Panc1 (cell line): ENCODE measurements around the gene OR5AP2. TPM values are rescaled to one million over a fixed set of nuclear protein-coding genes. Genes with fewer than 3 reads are reported as not detected.
"Not testable (repeated sequence)": the region's sequence is repeated elsewhere in the genome, so short reads cannot be mapped to it uniquely, and the experiment has no call there.

ENCODE experiments used
- ATAC-seq: fragments of 200-7000 bp; cut with Tn5 transposase; 2 replicates; pipeline ENCODE4 v1.9.1; 2020; ENCODE audit warnings: mild to moderate bottlenecking, moderate library complexity
- BruUV-seq: library from RNA; stranded (reverse); fragments of 400-500 nt; replicated peaks from 2 replicates; lab custom pipeline; 2021; lab: Mats Ljungman, UMichigan
- CTCF ChIA-PET: fragments of 300-600 bp; sonication (Branson Sonifier 250); formaldehyde crosslinking; loops from one replicate; lab custom pipeline; 2022; ENCODE audit warnings: antibody characterized with exemption; lab: Charles Lee
- POLR2A ChIA-PET: fragments of 300-600 bp; sonication (Branson Sonifier 250); formaldehyde crosslinking; loops from one replicate; lab custom pipeline; 2022; ENCODE audit warnings: antibody characterized with exemption; lab: Charles Lee
- DNase-seq: peaks from one replicate; pipeline ENCODE4 v3.0.0-alpha.2; 2010; ENCODE audit warnings: low read depth, low spot score
- H3K27ac ChIP-seq: 2 replicates; pipeline ENCODE4 v1.5.1; 2011; ENCODE audit warnings: mild to moderate bottlenecking, low read length, inconsistent platforms
- H3K27me3 ChIP-seq: fragments of 200-500 bp; sonication (Bioruptor generic); 2 replicates; pipeline ENCODE4 v1.6.0; 2014; ENCODE audit warnings: low read length, inconsistent platforms; ENCODE audit not compliant: control insufficient read depth, insufficient read depth
- H3K36me3 ChIP-seq: fragments of 200-500 bp; sonication (Bioruptor generic); 2 replicates; pipeline ENCODE4 v1.5.1; 2014; ENCODE audit warnings: inconsistent platforms, mild to moderate bottlenecking, low read length, moderate library complexity; ENCODE audit not compliant: control insufficient read depth, insufficient read depth
- H3K4me1 ChIP-seq: 2 replicates; pipeline ENCODE4 v1.5.1; 2011; ENCODE audit warnings: inconsistent platforms, mild to moderate bottlenecking, low read length, moderate library complexity; ENCODE audit not compliant: control insufficient read depth, insufficient read depth
- H3K4me3 ChIP-seq, 2 experiments: 2 replicates each; pipeline ENCODE4 v1.5.1; 2011 to 2012; ENCODE audit warnings: low read depth in 2 of 2, low read length in 2 of 2, mild to moderate bottlenecking in 2 of 2, inconsistent platforms in 1 of 2, moderate library complexity in 1 of 2
- H3K9me3 ChIP-seq: fragments of 200-500 bp; sonication (Bioruptor generic); 2 replicates; pipeline ENCODE4 v1.5.1; 2014; ENCODE audit warnings: low read depth, mild to moderate bottlenecking, inconsistent platforms, low read length, moderate library complexity; ENCODE audit not compliant: control insufficient read depth, insufficient read depth
- POLR2AphosphoS5 ChIP-seq: IDR thresholded peaks from 2 replicates; pipeline ENCODE4 v1.6.1; 2012; ENCODE audit warnings: mild to moderate bottlenecking, low read depth, low read length, moderate library complexity
- SIN3A ChIP-seq: IDR thresholded peaks from 2 replicates; pipeline ENCODE4 v1.6.1; 2012; ENCODE audit warnings: low read depth, mild to moderate bottlenecking, low read length, moderate library complexity, borderline replicate concordance; ENCODE audit not compliant: insufficient read depth
- TCF7L2 ChIP-seq: IDR thresholded peaks from 2 replicates; pipeline ENCODE4 v1.6.1; 2011; ENCODE audit warnings: mild to moderate bottlenecking, low read depth, low read length, inconsistent platforms
- in situ Hi-C: cut with HindIII; loops from 2 replicates; pipeline ENCODE4 v1.10.0; 2016; ENCODE audit warnings: low sequenced_read_pairs, low pct_unique_long_range_greater_than_20kb
- intact Hi-C: fragments of 100-400 bp; cut with micrococcal nuclease; formaldehyde crosslinking; loops from one replicate; pipeline ENCODE4 v1.10.0; 2022; ENCODE audit not compliant: unreplicated experiment
- total RNA-seq: library from RNA; stranded (reverse); gene quantifications from one replicate; pipeline ENCODE4 v1.2.1, GENCODE V29; 2021; ENCODE audit not compliant: unreplicated experiment
- TF ChIP-seq, protein P1 (sequence below), 2 experiments: IDR thresholded peaks; 2 replicates each; pipeline ENCODE4 v1.6.1; 2011 to 2012; ENCODE audit warnings: low read depth in 2 of 2, control low read depth in 1 of 2, low read length in 1 of 2, mild to moderate bottlenecking in 1 of 2, moderate library complexity in 1 of 2; ENCODE audit not compliant: insufficient read depth in 1 of 2
- TF ChIP-seq, protein P2 (sequence below): fragments of 450-650 bp; IDR thresholded peaks from 2 replicates; pipeline ENCODE4 v1.5.1; 2017; ENCODE audit warnings: mild to moderate bottlenecking

OR5AP2 gene
- total RNA-seq, 1 experiment from 2014 or later: not detected

DNA sequence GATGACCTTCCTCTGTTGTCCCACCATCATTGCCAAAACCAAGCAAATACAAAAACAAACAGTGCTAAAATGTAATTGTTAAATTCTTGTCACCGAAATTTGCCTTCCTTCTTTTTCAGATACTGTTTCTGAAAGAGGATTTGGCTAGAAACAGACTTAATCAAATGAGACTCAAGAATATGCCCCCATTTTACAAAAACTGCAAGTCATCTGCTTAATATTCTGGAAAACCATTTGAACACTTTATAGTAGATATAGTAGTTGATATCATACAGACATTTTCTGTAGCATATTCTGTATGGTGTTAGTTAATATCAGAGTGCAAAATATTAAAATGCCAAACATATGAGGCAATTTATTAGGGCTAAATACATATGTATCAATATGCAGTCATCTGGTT is 31.1 kb downstream of the OR5AP2 start:
- ATAC-seq: no peak
- intact Hi-C loops: no loop called here
- ChIA-PET POLR2A (no interaction called here), CTCF (no interaction called here)
- in situ Hi-C loops: no loop called here
- BruUV-seq: no TSS peak
- Histone ChIP-seq H3K27ac (no peak overlapping the region), H3K9me3 (no peaks in the 10 kb centered on the region), H3K4me3 (no peak overlapping the region), H3K4me1 (no peaks in the 10 kb centered on the region), H3K27me3 (no peaks in the 10 kb centered on the region), H3K36me3 (no peaks in the 10 kb centered on the region; the same call in 1 of the 2 replicates)
- TF ChIP-seq TCF7L2: no peak
- TF ChIP-seq, protein P1, sequence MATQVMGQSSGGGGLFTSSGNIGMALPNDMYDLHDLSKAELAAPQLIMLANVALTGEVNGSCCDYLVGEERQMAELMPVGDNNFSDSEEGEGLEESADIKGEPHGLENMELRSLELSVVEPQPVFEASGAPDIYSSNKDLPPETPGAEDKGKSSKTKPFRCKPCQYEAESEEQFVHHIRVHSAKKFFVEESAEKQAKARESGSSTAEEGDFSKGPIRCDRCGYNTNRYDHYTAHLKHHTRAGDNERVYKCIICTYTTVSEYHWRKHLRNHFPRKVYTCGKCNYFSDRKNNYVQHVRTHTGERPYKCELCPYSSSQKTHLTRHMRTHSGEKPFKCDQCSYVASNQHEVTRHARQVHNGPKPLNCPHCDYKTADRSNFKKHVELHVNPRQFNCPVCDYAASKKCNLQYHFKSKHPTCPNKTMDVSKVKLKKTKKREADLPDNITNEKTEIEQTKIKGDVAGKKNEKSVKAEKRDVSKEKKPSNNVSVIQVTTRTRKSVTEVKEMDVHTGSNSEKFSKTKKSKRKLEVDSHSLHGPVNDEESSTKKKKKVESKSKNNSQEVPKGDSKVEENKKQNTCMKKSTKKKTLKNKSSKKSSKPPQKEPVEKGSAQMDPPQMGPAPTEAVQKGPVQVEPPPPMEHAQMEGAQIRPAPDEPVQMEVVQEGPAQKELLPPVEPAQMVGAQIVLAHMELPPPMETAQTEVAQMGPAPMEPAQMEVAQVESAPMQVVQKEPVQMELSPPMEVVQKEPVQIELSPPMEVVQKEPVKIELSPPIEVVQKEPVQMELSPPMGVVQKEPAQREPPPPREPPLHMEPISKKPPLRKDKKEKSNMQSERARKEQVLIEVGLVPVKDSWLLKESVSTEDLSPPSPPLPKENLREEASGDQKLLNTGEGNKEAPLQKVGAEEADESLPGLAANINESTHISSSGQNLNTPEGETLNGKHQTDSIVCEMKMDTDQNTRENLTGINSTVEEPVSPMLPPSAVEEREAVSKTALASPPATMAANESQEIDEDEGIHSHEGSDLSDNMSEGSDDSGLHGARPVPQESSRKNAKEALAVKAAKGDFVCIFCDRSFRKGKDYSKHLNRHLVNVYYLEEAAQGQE (IDR thresholded peaks at IDR 0.05; ENCODE audit: insufficient read depth in 1 of 2, low read depth in 2 of 2, low read length in 1 of 2): no peak
- no peak for TF ChIP-seq SIN3A
- TF ChIP-seq, protein P2, sequence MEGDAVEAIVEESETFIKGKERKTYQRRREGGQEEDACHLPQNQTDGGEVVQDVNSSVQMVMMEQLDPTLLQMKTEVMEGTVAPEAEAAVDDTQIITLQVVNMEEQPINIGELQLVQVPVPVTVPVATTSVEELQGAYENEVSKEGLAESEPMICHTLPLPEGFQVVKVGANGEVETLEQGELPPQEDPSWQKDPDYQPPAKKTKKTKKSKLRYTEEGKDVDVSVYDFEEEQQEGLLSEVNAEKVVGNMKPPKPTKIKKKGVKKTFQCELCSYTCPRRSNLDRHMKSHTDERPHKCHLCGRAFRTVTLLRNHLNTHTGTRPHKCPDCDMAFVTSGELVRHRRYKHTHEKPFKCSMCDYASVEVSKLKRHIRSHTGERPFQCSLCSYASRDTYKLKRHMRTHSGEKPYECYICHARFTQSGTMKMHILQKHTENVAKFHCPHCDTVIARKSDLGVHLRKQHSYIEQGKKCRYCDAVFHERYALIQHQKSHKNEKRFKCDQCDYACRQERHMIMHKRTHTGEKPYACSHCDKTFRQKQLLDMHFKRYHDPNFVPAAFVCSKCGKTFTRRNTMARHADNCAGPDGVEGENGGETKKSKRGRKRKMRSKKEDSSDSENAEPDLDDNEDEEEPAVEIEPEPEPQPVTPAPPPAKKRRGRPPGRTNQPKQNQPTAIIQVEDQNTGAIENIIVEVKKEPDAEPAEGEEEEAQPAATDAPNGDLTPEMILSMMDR: no peak
- no peak for TF ChIP-seq POLR2AphosphoS5
- DNase-seq: no peak

DNA sequence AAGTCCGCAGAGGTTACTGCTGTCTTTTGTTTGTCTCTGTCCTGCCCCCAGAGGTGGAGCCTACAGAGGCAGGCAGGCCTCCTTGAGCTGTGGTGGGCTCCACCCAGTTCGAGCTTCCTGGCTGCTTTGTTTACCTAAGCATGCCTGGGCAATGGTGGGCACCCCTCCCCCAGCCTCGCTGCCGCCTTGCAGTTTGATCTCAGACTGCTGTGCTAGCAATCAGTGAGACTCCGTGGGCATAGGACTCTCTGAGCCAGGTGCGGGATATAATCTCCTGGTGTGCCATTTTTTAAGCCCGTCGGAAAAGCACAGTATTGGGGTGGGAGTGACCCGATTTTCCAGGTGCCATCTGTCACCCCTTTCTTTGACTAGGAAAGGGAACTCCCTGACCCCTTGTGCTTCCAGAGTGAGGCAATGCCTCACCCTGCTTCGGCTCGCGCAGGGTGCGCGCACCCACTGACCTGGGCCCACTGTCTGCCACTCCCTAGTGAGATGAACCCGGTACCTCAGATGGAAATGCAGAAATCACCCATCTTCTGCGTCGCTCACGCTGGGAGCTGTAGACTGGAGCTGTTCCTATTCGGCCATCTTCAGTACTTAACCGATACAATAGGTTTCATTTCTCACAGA is 50.0 kb downstream of the OR5AP2 start:
- H3K9me3 ChIP-seq, POLR2A ChIA-PET, DNase-seq, ATAC-seq, BruUV-seq, H3K27me3 ChIP-seq, H3K27ac ChIP-seq, CTCF ChIA-PET, intact Hi-C loops, in situ Hi-C loops, H3K4me1 ChIP-seq, H3K36me3 ChIP-seq, H3K4me3 ChIP-seq: not testable (repeated sequence)

Other genes starting within 250 kb of the OR5AP2 start
- gene OR5AL1, start 229.7 kb downstream of the OR5AP2 start, total RNA-seq: not detected
- not detected for gene OR5M3, start 169.1 kb downstream of the OR5AP2 start, total RNA-seq
- not detected for gene OR5M8, start 151.1 kb downstream of the OR5AP2 start, total RNA-seq
- gene OR5M11, start 99.2 kb downstream of the OR5AP2 start, total RNA-seq: not detected
- not detected for gene OR5M10, start 64.7 kb downstream of the OR5AP2 start, total RNA-seq
- not detected for gene OR5M1, start 27.6 kb downstream of the OR5AP2 start, total RNA-seq
- gene OR5AR1, start 21.2 kb upstream of the OR5AP2 start, total RNA-seq: not detected
- gene OR9G1, start 56.7 kb upstream of the OR5AP2 start, total RNA-seq: not detected
- not detected for gene OR9G4, start 106.3 kb upstream of the OR5AP2 start, total RNA-seq